HG02763 (cell line): Measurements from ENCODE around the gene ARF1.

Source experiments
- ATAC-seq: cut with Tn5 transposase; IDR thresholded peaks from one replicate; pipeline ENCODE4 v1.9.1; 2021; ENCODE audit warnings: mild to moderate bottlenecking, moderate library complexity; ENCODE audit not compliant: unreplicated experiment

The ARF1 gene

GRCh38 chr1:228082214-228082917 lies at the start of gene ARF1:
Gene ARF1, plus strand, starts transcription at chr1:228082708. Its CDS starts 14,407 bp downstream, at chr1:228097115.
- ATAC-seq: peak; percentile 80

- no peak for ATAC-seq
These were observed 49.1 kb upstream of the ARF1 start for GRCh38 chr1:228033376-228033775.

GRCh38 chr1:228034954-228035837 lies 47.3 kb upstream of the ARF1 start:
- no peak for ATAC-seq

GRCh38 chr1:228035844-228036243 lies 46.7 kb upstream of the ARF1 start:
- no peak for ATAC-seq

- no peak for ATAC-seq
These were observed 45.7 kb upstream of the ARF1 start for GRCh38 chr1:228036701-228037231.

GRCh38 chr1:228037401-228038386 lies 44.8 kb upstream of the ARF1 start:
- ATAC-seq: peak; percentile 70

- no peak for ATAC-seq
These were observed 44.0 kb upstream of the ARF1 start for GRCh38 chr1:228038387-228039005.

- no peak for ATAC-seq
These were observed 43.3 kb upstream of the ARF1 start for GRCh38 chr1:228039006-228039903.

- no peak for ATAC-seq
These were observed 42.5 kb upstream of the ARF1 start for GRCh38 chr1:228039986-228040385.

- no peak for ATAC-seq
These were observed 41.2 kb upstream of the ARF1 start for GRCh38 chr1:228041316-228041715.

- ATAC-seq: no peak
These were observed 40.0 kb upstream of the ARF1 start for GRCh38 chr1:228042508-228042907.

- no peak for ATAC-seq
These were observed 39.1 kb upstream of the ARF1 start for GRCh38 chr1:228043281-228043848.

GRCh38 chr1:228044961-228045360 lies 37.5 kb upstream of the ARF1 start:
- ATAC-seq: no peak

- no peak for ATAC-seq
These were observed 37.1 kb upstream of the ARF1 start for GRCh38 chr1:228045405-228045804.

GRCh38 chr1:228045871-228046270 lies 36.6 kb upstream of the ARF1 start:
- ATAC-seq: no peak

- no peak for ATAC-seq
These were observed 35.9 kb upstream of the ARF1 start for GRCh38 chr1:228046421-228047182.

- ATAC-seq: no peak
These were observed 35.4 kb upstream of the ARF1 start for GRCh38 chr1:228047183-228047466.

GRCh38 chr1:228048120-228048519 lies 34.4 kb upstream of the ARF1 start:
- ATAC-seq: no peak
